WTC11 (cell line): ENCODE results near the gene TMA7. TPM values are rescaled to one million over a fixed set of nuclear protein-coding genes. Genes with fewer than 3 reads are reported as not detected.

Experiments used
- ATAC-seq: fragments of 200-7000 bp; cut with Tn5 transposase; 2 replicates; pipeline ENCODE4 v1.10.0; 2021; ENCODE audit warnings: mild to moderate bottlenecking, moderate library complexity
- CTCF ChIA-PET: fragments of 300-600 bp; sonication (Branson Sonifier 250); formaldehyde crosslinking; loops from one replicate; lab custom pipeline; 2021; ENCODE audit warnings: antibody characterized with exemption; lab: Charles Lee
- POLR2A ChIA-PET: fragments of 350-600 bp; sonication (Branson Sonifier 250); formaldehyde crosslinking; loops from one replicate; lab custom pipeline; 2021; ENCODE audit warnings: antibody characterized with exemption; lab: Charles Lee
- DNase-seq: peaks from one replicate; pipeline ENCODE4 v3.0.0; 2021; ENCODE audit warnings: low spot score
- H3K27ac Mint-ChIP-seq: 2 replicates; pipeline ENCODE4 v1.8.0; 2021; ENCODE audit warnings: mixed read lengths
- H3K27me3 Mint-ChIP-seq: 2 replicates; pipeline ENCODE4 v1.8.0; 2021; ENCODE audit warnings: low read depth, mild to moderate bottlenecking, moderate library complexity, mixed read lengths
- H3K36me3 Mint-ChIP-seq: 2 replicates; pipeline ENCODE4 v1.8.0; 2021; ENCODE audit warnings: mixed read lengths
- H3K4me1 Mint-ChIP-seq: 2 replicates; pipeline ENCODE4 v1.8.0; 2022; ENCODE audit warnings: mixed read lengths
- H3K4me3 Mint-ChIP-seq: 2 replicates; pipeline ENCODE4 v1.8.0; 2021; ENCODE audit warnings: mild to moderate bottlenecking, moderate library complexity, mixed read lengths
- H3K9me3 Mint-ChIP-seq: 2 replicates; pipeline ENCODE4 v1.8.0; 2021; ENCODE audit warnings: mixed read lengths
- AR ChIP-seq: fragments of 250-450 bp; sonication (Bioruptor Pico); IDR thresholded peaks from 2 replicates; pipeline ENCODE4 v1.9.0; 2021; ENCODE audit warnings: mild to moderate bottlenecking
- ATF2 ChIP-seq: sonication (generic); formaldehyde crosslinking; IDR thresholded peaks from 2 replicates; pipeline ENCODE4 v1.8.1; 2022; ENCODE audit warnings: low read depth, missing genetic modification reagents, borderline replicate concordance
- CBFB ChIP-seq: sonication (generic); formaldehyde crosslinking; IDR thresholded peaks from 2 replicates; pipeline ENCODE4 v1.8.1; 2022; ENCODE audit warnings: mild to moderate bottlenecking, low read depth, missing genetic modification reagents
- CREM ChIP-seq: sonication (generic); formaldehyde crosslinking; IDR thresholded peaks from 2 replicates; pipeline ENCODE4 v1.8.1; 2022; ENCODE audit warnings: mild to moderate bottlenecking, missing genetic modification reagents, moderate library complexity
- ESRRA ChIP-seq: sonication (generic); formaldehyde crosslinking; IDR thresholded peaks from 2 replicates; pipeline ENCODE4 v1.8.1; 2022; ENCODE audit warnings: mild to moderate bottlenecking, missing genetic modification reagents, borderline replicate concordance
- FOXJ3 ChIP-seq: sonication (generic); formaldehyde crosslinking; IDR thresholded peaks from 2 replicates; pipeline ENCODE4 v1.9.0; 2021; ENCODE audit warnings: missing genetic modification reagents, mild to moderate bottlenecking, borderline replicate concordance
- GTF2I ChIP-seq: fragments of 250-450 bp; sonication (Bioruptor Pico); conservative IDR thresholded peaks from 2 replicates; pipeline ENCODE4 v1.4.0; 2021; ENCODE audit warnings: mild to moderate bottlenecking
- HMGA2 ChIP-seq: fragments of 250-450 bp; sonication (Bioruptor Pico); IDR thresholded peaks from 2 replicates; pipeline ENCODE4 v1.4.0; 2021; ENCODE audit warnings: mild to moderate bottlenecking, moderate library complexity
- JAZF1 ChIP-seq: fragments of 250-450 bp; sonication (Bioruptor Pico); IDR thresholded peaks from 2 replicates; pipeline ENCODE4 v1.9.0; 2021; ENCODE audit warnings: moderate library complexity, mild to moderate bottlenecking, inconsistent platforms
- NFYB ChIP-seq: sonication (generic); formaldehyde crosslinking; conservative IDR thresholded peaks from 2 replicates; pipeline ENCODE4 v1.8.0; 2022; ENCODE audit warnings: low read depth, missing genetic modification reagents
- PREB ChIP-seq: sonication (generic); formaldehyde crosslinking; IDR thresholded peaks from 2 replicates; pipeline ENCODE4 v1.8.1; 2022; ENCODE audit warnings: mild to moderate bottlenecking, missing genetic modification reagents, moderate library complexity, borderline replicate concordance
- RELA ChIP-seq: sonication (generic); formaldehyde crosslinking; IDR thresholded peaks from 2 replicates; pipeline ENCODE4 v1.8.1; 2022; ENCODE audit warnings: missing genetic modification reagents, mild to moderate bottlenecking, borderline replicate concordance
- SP1 ChIP-seq: sonication (generic); formaldehyde crosslinking; conservative IDR thresholded peaks from 2 replicates; pipeline ENCODE4 v1.8.1; 2022; ENCODE audit warnings: missing genetic modification reagents
- TCF7 ChIP-seq: sonication (generic); formaldehyde crosslinking; IDR thresholded peaks from 2 replicates; pipeline ENCODE4 v1.8.0; 2022; ENCODE audit warnings: mild to moderate bottlenecking, low read depth, missing genetic modification reagents, moderate library complexity
- ZBTB43 ChIP-seq: sonication (generic); formaldehyde crosslinking; IDR thresholded peaks from 2 replicates; pipeline ENCODE4 v1.8.1; 2023; ENCODE audit warnings: mild to moderate bottlenecking, missing genetic modification reagents
- ZNF416 ChIP-seq: fragments of 250-450 bp; sonication (Bioruptor Pico); IDR thresholded peaks from 2 replicates; pipeline ENCODE4 v1.9.0; 2021; ENCODE audit warnings: mild to moderate bottlenecking, inconsistent platforms
- ZNF423 ChIP-seq: fragments of 250-450 bp; sonication (Bioruptor Pico); IDR thresholded peaks from 2 replicates; pipeline ENCODE4 v2.1.2; 2022; ENCODE audit warnings: mild to moderate bottlenecking, moderate library complexity
- ZNF532 ChIP-seq: fragments of 250-450 bp; sonication (Bioruptor Pico); IDR thresholded peaks from 2 replicates; pipeline ENCODE4 v1.9.0; 2021; ENCODE audit warnings: mild to moderate bottlenecking, borderline replicate concordance
- ZSCAN18 ChIP-seq: fragments of 250-450 bp; sonication (Bioruptor Pico); IDR thresholded peaks from 2 replicates; pipeline ENCODE4 v2.1.2; 2022; ENCODE audit warnings: mild to moderate bottlenecking, moderate library complexity
- total RNA-seq: library from RNA; stranded (reverse); gene quantifications from 3 replicates; pipeline ENCODE4 v1.2.3, GENCODE V29; 2021

TMA7 gene
- total RNA-seq, 1 experiment from 2014 or later: 318 TPM

- H3K4me1 Mint-ChIP-seq: peaks cover 21% of the 10 kb centered on the region
- DNase-seq (no peak), ATAC-seq (no peak)
- H3K27me3 Mint-ChIP-seq: no peaks in the 10 kb centered on the region
- H3K4me3 Mint-ChIP-seq: no peak overlapping the region
- TF ChIP-seq JAZF1 (CRISPR knock-in tag) (no peak), NFYB (no peak), CREM (CRISPR knock-in tag) (no peak), FOXJ3 (CRISPR knock-in tag) (no peak), ZNF423 (CRISPR knock-in tag) (no peak), HMGA2 (CRISPR knock-in tag) (no peak), ZNF532 (no peak), GTF2I (CRISPR knock-in tag) (no peak), ZSCAN18 (no peak), SP1 (CRISPR knock-in tag) (no peak), AR (CRISPR knock-in tag) (no peak), ZBTB43 (CRISPR knock-in tag) (no peak), RELA (CRISPR knock-in tag) (no peak), PREB (CRISPR knock-in tag) (no peak), TCF7 (no peak), CBFB (CRISPR knock-in tag) (no peak), ZNF416 (no peak), ATF2 (CRISPR knock-in tag) (no peak), ESRRA (CRISPR knock-in tag) (no peak)
- POLR2A ChIA-PET: interaction anchor here (0.6 to 1.7 kb wide), 4 partner anchors 8 to 81 kb away, joined by 3 to 7 read pairs (median 3); partner anchors contain the start of gene ATRIP
- CTCF ChIA-PET: interaction anchor here (1.1 to 2.2 kb wide), 4 partner anchors 31 to 169 kb away, joined by 4 to 13 read pairs (median 10); no protein-coding TSS in a partner anchor
- H3K9me3 Mint-ChIP-seq: no peaks in the 10 kb centered on the region
- peak overlapping the region; percentile 97 for H3K27ac Mint-ChIP-seq
- peaks cover 19% of the 10 kb centered on the region; the same call in 1 of the 2 replicates for H3K36me3 Mint-ChIP-seq
Measured at GRCh38 chr3:48467110-48467454, 27.0 kb downstream of the TMA7 start.
